ENCODE results near the gene SLC17A3. TPM values are rescaled to one million over a fixed set of nuclear protein-coding genes. Genes with fewer than 3 reads are reported as not detected.

The SLC17A3 gene
- total RNA-seq, 1 experiment from 2014 or later = not detected

- DNase-seq (ENCODE audit: low read depth, low spot score) = no peak
- intact Hi-C loops (cut with micrococcal nuclease; ENCODE audit: unreplicated experiment) (no loop called here), in situ Hi-C loops (cut with HindIII; ENCODE audit: low pct_unique_long_range_greater_than_20kb, low sequenced_read_pairs) (no loop called here)
- no peak for ATAC-seq
- ChIA-PET CTCF (no interaction called here), POLR2A (interaction anchor here (0.6 kb wide), 1 partner anchor 109 kb away, joined by 14 read pairs; a partner anchor contains a TSS)
- Histone ChIP-seq H3K4me3 (ENCODE audit: low read depth in 2 of 2, low read length in 2 of 2) (no peak overlapping the region), H3K36me3 (ENCODE audit: control insufficient read depth, insufficient read depth, low read length) (no peaks in the 10 kb centered on the region), H3K27ac (ENCODE audit: low read length) (no peak overlapping the region), H3K4me1 (ENCODE audit: control insufficient read depth, insufficient read depth, low read length) (no peaks in the 10 kb centered on the region), H3K27me3 (ENCODE audit: control insufficient read depth, insufficient read depth, low read length) (peaks cover 2% of the 10 kb centered on the region), H3K9me3 (ENCODE audit: control insufficient read depth, insufficient read depth, low read depth, low read length) (no peaks in the 10 kb centered on the region)
- no TSS peak for BruUV-seq (replicated peaks)
- TF ChIP-seq, protein P1, sequence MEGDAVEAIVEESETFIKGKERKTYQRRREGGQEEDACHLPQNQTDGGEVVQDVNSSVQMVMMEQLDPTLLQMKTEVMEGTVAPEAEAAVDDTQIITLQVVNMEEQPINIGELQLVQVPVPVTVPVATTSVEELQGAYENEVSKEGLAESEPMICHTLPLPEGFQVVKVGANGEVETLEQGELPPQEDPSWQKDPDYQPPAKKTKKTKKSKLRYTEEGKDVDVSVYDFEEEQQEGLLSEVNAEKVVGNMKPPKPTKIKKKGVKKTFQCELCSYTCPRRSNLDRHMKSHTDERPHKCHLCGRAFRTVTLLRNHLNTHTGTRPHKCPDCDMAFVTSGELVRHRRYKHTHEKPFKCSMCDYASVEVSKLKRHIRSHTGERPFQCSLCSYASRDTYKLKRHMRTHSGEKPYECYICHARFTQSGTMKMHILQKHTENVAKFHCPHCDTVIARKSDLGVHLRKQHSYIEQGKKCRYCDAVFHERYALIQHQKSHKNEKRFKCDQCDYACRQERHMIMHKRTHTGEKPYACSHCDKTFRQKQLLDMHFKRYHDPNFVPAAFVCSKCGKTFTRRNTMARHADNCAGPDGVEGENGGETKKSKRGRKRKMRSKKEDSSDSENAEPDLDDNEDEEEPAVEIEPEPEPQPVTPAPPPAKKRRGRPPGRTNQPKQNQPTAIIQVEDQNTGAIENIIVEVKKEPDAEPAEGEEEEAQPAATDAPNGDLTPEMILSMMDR (IDR thresholded peaks at IDR 0.05) = no peak
- TF ChIP-seq, protein P2, sequence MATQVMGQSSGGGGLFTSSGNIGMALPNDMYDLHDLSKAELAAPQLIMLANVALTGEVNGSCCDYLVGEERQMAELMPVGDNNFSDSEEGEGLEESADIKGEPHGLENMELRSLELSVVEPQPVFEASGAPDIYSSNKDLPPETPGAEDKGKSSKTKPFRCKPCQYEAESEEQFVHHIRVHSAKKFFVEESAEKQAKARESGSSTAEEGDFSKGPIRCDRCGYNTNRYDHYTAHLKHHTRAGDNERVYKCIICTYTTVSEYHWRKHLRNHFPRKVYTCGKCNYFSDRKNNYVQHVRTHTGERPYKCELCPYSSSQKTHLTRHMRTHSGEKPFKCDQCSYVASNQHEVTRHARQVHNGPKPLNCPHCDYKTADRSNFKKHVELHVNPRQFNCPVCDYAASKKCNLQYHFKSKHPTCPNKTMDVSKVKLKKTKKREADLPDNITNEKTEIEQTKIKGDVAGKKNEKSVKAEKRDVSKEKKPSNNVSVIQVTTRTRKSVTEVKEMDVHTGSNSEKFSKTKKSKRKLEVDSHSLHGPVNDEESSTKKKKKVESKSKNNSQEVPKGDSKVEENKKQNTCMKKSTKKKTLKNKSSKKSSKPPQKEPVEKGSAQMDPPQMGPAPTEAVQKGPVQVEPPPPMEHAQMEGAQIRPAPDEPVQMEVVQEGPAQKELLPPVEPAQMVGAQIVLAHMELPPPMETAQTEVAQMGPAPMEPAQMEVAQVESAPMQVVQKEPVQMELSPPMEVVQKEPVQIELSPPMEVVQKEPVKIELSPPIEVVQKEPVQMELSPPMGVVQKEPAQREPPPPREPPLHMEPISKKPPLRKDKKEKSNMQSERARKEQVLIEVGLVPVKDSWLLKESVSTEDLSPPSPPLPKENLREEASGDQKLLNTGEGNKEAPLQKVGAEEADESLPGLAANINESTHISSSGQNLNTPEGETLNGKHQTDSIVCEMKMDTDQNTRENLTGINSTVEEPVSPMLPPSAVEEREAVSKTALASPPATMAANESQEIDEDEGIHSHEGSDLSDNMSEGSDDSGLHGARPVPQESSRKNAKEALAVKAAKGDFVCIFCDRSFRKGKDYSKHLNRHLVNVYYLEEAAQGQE (IDR thresholded peaks at IDR 0.05; ENCODE audit: insufficient read depth in 1 of 2, low read depth in 2 of 2, low read length in 1 of 2) = no peak
- TF ChIP-seq TCF7L2 (IDR thresholded peaks at IDR 0.05; ENCODE audit: low read depth, low read length) = no peak
- TF ChIP-seq POLR2AphosphoS5 (IDR thresholded peaks at IDR 0.05; ENCODE audit: low read depth, low read length) = no peak
- no peak for TF ChIP-seq SIN3A (IDR thresholded peaks at IDR 0.05; ENCODE audit: borderline replicate concordance, insufficient read depth, low read depth, low read length)
Measured at GRCh38 chr6:25911351-25911750, 37.3 kb upstream of the SLC17A3 start.

DNA sequence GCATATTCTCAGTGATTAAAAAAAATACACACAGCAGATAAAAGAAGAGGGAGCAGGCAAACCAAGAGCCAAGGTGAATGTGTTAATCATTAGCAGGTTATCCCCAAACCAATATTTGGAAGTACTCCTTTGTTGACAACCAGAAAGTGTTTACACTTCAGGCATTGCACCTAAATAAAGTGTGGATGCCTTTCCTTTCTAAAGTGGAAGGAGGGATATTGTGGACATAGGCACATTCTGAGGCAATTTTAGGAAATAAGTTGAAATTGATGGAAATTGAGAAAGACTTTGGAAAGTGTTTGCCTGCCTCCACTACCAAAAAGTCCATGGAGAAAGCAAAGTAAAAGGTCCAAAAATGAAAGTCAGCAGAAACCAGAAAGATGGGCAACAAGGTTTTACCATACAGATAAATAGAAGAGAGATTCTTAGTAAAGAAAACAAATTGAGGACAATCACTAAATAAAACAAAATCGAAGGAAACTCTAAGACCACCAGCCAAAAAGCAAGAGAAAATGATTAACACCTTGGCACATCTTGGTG lies 33.5 kb upstream of the SLC17A3 start:
- POLR2A ChIA-PET = no interaction called here
- Histone ChIP-seq H3K4me1 (ENCODE audit: control insufficient read depth, insufficient read depth, low read length) (no peaks in the 10 kb centered on the region), H3K9me3 (ENCODE audit: control insufficient read depth, insufficient read depth, low read depth, low read length) (no peaks in the 10 kb centered on the region), H3K4me3 (ENCODE audit: low read depth in 2 of 2, low read length in 2 of 2) (no peak overlapping the region), H3K27ac (ENCODE audit: low read length) (no peak overlapping the region), H3K27me3 (ENCODE audit: control insufficient read depth, insufficient read depth, low read length) (peaks cover 2% of the 10 kb centered on the region), H3K36me3 (ENCODE audit: control insufficient read depth, insufficient read depth, low read length) (no peaks in the 10 kb centered on the region)
- ATAC-seq (no peak), DNase-seq (ENCODE audit: low read depth, low spot score) (no peak)
- intact Hi-C loops (cut with micrococcal nuclease; ENCODE audit: unreplicated experiment) = no loop called here
- no TSS peak for BruUV-seq (replicated peaks)
- in situ Hi-C loops (cut with HindIII; ENCODE audit: low pct_unique_long_range_greater_than_20kb, low sequenced_read_pairs) = no loop called here
- TF ChIP-seq, protein P1 (IDR thresholded peaks at IDR 0.05) = no peak
- TF ChIP-seq TCF7L2 (IDR thresholded peaks at IDR 0.05; ENCODE audit: low read depth, low read length) (no peak), SIN3A (IDR thresholded peaks at IDR 0.05; ENCODE audit: borderline replicate concordance, insufficient read depth, low read depth, low read length) (no peak), POLR2AphosphoS5 (IDR thresholded peaks at IDR 0.05; ENCODE audit: low read depth, low read length) (no peak)
- TF ChIP-seq, protein P2 (IDR thresholded peaks at IDR 0.05; ENCODE audit: insufficient read depth in 1 of 2, low read depth in 2 of 2, low read length in 1 of 2) = no peak
- CTCF ChIA-PET = no interaction called here
